Transverse colon (tissue), 4 donors: ENCODE measurements around the gene MEIG1. TPM values are rescaled to one million over a fixed set of nuclear protein-coding genes. Genes with fewer than 3 reads are reported as not detected.
A peak's percentile ranks its signal among the peaks of the same experiment; 100 is the strongest.

Experiments used
- DNase-seq: peaks from one replicate; pipeline ENCODE4 v3.0.0-alpha.2; 2019
- H3K27ac ChIP-seq, 4 donors: fragments of 200-600 bp; sonication (generic); 2 replicates each; pipeline ENCODE4 v1.5.1; 2016 to 2018; ENCODE audit warnings: inconsistent platforms in 4 of 4
- H3K27me3 ChIP-seq: fragments of 200-600 bp; sonication (generic); 2 replicates; pipeline ENCODE4 v1.5.1; 2017; ENCODE audit warnings: inconsistent platforms
- H3K36me3 ChIP-seq, 4 donors: fragments of 200-600 bp; sonication (generic); 2 replicates each; pipeline ENCODE4 v1.5.1; 2017 to 2019; ENCODE audit warnings: inconsistent platforms in 4 of 4
- H3K4me1 ChIP-seq, 4 donors: fragments of 200-600 bp; sonication (generic); 2 replicates each; pipeline ENCODE4 v1.5.1; 2017 to 2020; ENCODE audit warnings: inconsistent platforms in 4 of 4
- H3K4me3 ChIP-seq, 4 donors: fragments of 200-600 bp; sonication (generic); 1 replicate in 1 of 4; 2 replicates in 3 of 4; pipeline versions ENCODE4 v1.5.1 to v1.6.1; 2017 to 2019; ENCODE audit warnings: inconsistent platforms in 4 of 4
- H3K9me3 ChIP-seq, 2 donors: fragments of 200-600 bp; sonication (generic); 2 replicates each; pipeline ENCODE4 v1.5.1; 2017 to 2019; ENCODE audit warnings: inconsistent platforms in 2 of 2
- CTCF ChIP-seq, 5 experiments: fragments of 200-600 bp in 3 of 5; fragments of 450-650 bp in 2 of 5; sonication (generic) in 3 of 5; IDR thresholded peaks; 1 replicate in 2 of 5; 2 replicates in 3 of 5; pipeline ENCODE4 v1.5.1; 2016 to 2017; ENCODE audit warnings: antibody characterized with exemption in 5 of 5, inconsistent platforms in 3 of 5, mild to moderate bottlenecking in 2 of 5, moderate library complexity in 1 of 5
- EP300 ChIP-seq: sonication (generic); formaldehyde crosslinking; IDR thresholded peaks from one replicate; pipeline ENCODE4 v1.6.1; 2017; ENCODE audit warnings: antibody characterized with exemption, low read depth
- POLR2A ChIP-seq: fragments of 450-650 bp; IDR thresholded peaks from one replicate; pipeline ENCODE4 v1.6.1; 2016; ENCODE audit warnings: antibody characterized with exemption, mild to moderate bottlenecking, moderate library complexity
- POLR2AphosphoS5 ChIP-seq, 3 donors: sonication (generic); formaldehyde crosslinking; IDR thresholded peaks; one replicate each; pipeline ENCODE4 v1.6.1; 2016; ENCODE audit warnings: antibody characterized with exemption in 3 of 3
- WGBS, 2 donors: methylation state at CpG; one replicate each; pipeline ENCODE4 v1.1.5; 2018; ENCODE audit warnings: low coverage in 1 of 2; 5-methylcytosine and 5-hydroxymethylcytosine counted together
- in situ Hi-C, 4 donors: fragments of 200-750 bp; cut with MboI; loops; one replicate each; pipeline versions ENCODE4 v1.15.0 to v1.15.1; 2017; ENCODE audit warnings: low sequenced_read_pairs in 3 of 4, low pct_ligation_motif_present in 1 of 4, low pct_unique_long_range_greater_than_20kb in 1 of 4
- intact Hi-C: fragments of 100-400 bp; cut with DNase I; formaldehyde crosslinking; loops from one replicate; pipeline ENCODE4 v1.15.1; 2023; ENCODE audit warnings: low total_unique reads
- total RNA-seq, 4 donors: library from RNA; depleted of rRNA; stranded (reverse); fragments of >200 nt; gene quantifications; one replicate each; pipeline ENCODE4 v1.1.0, GENCODE V29; 2016

MEIG1 gene
- total RNA-seq, 4 donors from 2014 or later = not detected

GRCh38 chr10:14953424-14954000 is 5.7 kb upstream of the MEIG1 start:
- peaks cover 0 to under 1% (median 0%) of the 10 kb centered on the region in 4 donors for H3K36me3 ChIP-seq
- in situ Hi-C loops (loop anchor here in 1 of 4 donors (25.0 kb wide), 1 partner anchor 116 kb away; the partner anchor contains the start of genes CDNF, HSPA14 and MSANTD7), intact Hi-C loops (no loop called here)
- H3K4me1 ChIP-seq = peaks cover 8 to 28% (median 15%) of the 10 kb centered on the region in 4 donors
- TF ChIP-seq EP300 = no peak
- no peak for TF ChIP-seq POLR2AphosphoS5 (IDR thresholded peaks at IDR 0.05)
- peak overlapping the region; percentile 47 to 67 (median 60) for H3K4me3 ChIP-seq
- peak overlapping the region; percentile 88 to 95 (median 88) for H3K27ac ChIP-seq
- H3K27me3 ChIP-seq = no peaks in the 10 kb centered on the region
- DNase-seq = peak; percentile 61
- no peaks in the 10 kb centered on the region for H3K9me3 ChIP-seq
- WGBS, 2 donors = 4 to 40% methylated on average over 2 to 28 of the region's 32 CpGs

- Histone ChIP-seq H3K9me3 (no peaks in the 10 kb centered on the region), H3K27me3 (no peaks in the 10 kb centered on the region), H3K27ac (peak within 1 kb of the TSS; percentile 88 to 95 (median 88)), H3K36me3 (no peaks in the 10 kb centered on the region), H3K4me1 (peaks cover 8 to 28% (median 15%) of the 10 kb centered on the region in 4 donors), H3K4me3 (peak within 1 kb of the TSS; percentile 47 to 67 (median 60))
- in situ Hi-C loops = loop anchor here in 1 of 4 donors (25.0 kb wide), 1 partner anchor 117 kb away; the partner anchor contains the start of genes CDNF, HSPA14 and MSANTD7
- intact Hi-C loops = no loop called here
- peak; percentile 96 for DNase-seq
- TF ChIP-seq POLR2A (peak; percentile 87), POLR2AphosphoS5 (IDR thresholded peaks at IDR 0.05) (peak; percentile 56 to 94 (median 90)), EP300 (no peak)
- 0% methylated on average over 4 to 38 of the region's 45 CpGs for WGBS, 2 donors
These were observed 5.0 kb upstream of the MEIG1 start, which contains the start of gene DCLRE1C for GRCh38 chr10:14954001-14954770. Gene DCLRE1C (minus strand): TSS chr10:14954096. CDS start chr10:14954010, 86 bp downstream.

- 95 to 100% methylated on average over 1 to 19 of the region's 19 CpGs for WGBS, 2 donors
- no peaks in the 10 kb centered on the region for H3K9me3 ChIP-seq
- H3K4me1 ChIP-seq = peaks cover 8 to 28% (median 15%) of the 10 kb centered on the region in 4 donors
- TF ChIP-seq POLR2A (no peak), POLR2AphosphoS5 (IDR thresholded peaks at IDR 0.05) (no peak), EP300 (no peak), CTCF (IDR thresholded peaks at IDR 0.05) (no peak)
- peak overlapping the region; percentile 88 to 95 (median 88) for H3K27ac ChIP-seq
- in situ Hi-C loops (loop anchor here in 1 of 4 donors (25.0 kb wide), 1 partner anchor 118 kb away; the partner anchor contains the start of genes CDNF, HSPA14 and MSANTD7), intact Hi-C loops (no loop called here)
- H3K27me3 ChIP-seq = no peaks in the 10 kb centered on the region
- H3K36me3 ChIP-seq = no peaks in the 10 kb centered on the region
- no peak for DNase-seq
- peak overlapping the region in 1 of 4 donors; percentile 67 for H3K4me3 ChIP-seq
These were observed 4.3 kb upstream of the MEIG1 start for GRCh38 chr10:14954934-14955333.

GRCh38 chr10:14958872-14959220 is 342 bp upstream of the MEIG1 start:
- Histone ChIP-seq H3K27ac (peak overlapping the region; percentile 91 to 99 (median 96)), H3K27me3 (no peaks in the 10 kb centered on the region), H3K36me3 (no peaks in the 10 kb centered on the region), H3K4me1 (peaks cover 0 to 18% (median 12%) of the 10 kb centered on the region in 4 donors), H3K4me3 (peak overlapping the region; percentile 32 to 71 (median 66)), H3K9me3 (no peaks in the 10 kb centered on the region)
- no peak for DNase-seq
- no peak for TF ChIP-seq EP300
- TF ChIP-seq CTCF (IDR thresholded peaks at IDR 0.05) = no peak
- no peak for TF ChIP-seq POLR2AphosphoS5 (IDR thresholded peaks at IDR 0.05)
- TF ChIP-seq POLR2A = no peak
- WGBS, 2 donors = 52 to 75% methylated on average over 5 to 12 of the region's 12 CpGs
- in situ Hi-C loops (loop anchor here in 1 of 4 donors (25.0 kb wide), 1 partner anchor 122 kb away; the partner anchor contains the start of genes CDNF, HSPA14 and MSANTD7), intact Hi-C loops (no loop called here)
